PC-9 (cell line): ENCODE results near the gene GPR137.

Experiments
- EZH2 ChIP-seq: fragments of 200-600 bp; sonication (generic); IDR thresholded peaks from 2 replicates; pipeline ENCODE4 v1.8.0; 2017; ENCODE audit warnings: antibody characterized with exemption, low read depth
- TF ChIP-seq, protein P1 (sequence below): fragments of 200-600 bp; sonication (generic); conservative IDR thresholded peaks from 2 replicates; pipeline ENCODE4 v1.6.1; 2017; ENCODE audit warnings: mixed run types, antibody characterized with exemption, mild to moderate bottlenecking, moderate library complexity

DNA sequence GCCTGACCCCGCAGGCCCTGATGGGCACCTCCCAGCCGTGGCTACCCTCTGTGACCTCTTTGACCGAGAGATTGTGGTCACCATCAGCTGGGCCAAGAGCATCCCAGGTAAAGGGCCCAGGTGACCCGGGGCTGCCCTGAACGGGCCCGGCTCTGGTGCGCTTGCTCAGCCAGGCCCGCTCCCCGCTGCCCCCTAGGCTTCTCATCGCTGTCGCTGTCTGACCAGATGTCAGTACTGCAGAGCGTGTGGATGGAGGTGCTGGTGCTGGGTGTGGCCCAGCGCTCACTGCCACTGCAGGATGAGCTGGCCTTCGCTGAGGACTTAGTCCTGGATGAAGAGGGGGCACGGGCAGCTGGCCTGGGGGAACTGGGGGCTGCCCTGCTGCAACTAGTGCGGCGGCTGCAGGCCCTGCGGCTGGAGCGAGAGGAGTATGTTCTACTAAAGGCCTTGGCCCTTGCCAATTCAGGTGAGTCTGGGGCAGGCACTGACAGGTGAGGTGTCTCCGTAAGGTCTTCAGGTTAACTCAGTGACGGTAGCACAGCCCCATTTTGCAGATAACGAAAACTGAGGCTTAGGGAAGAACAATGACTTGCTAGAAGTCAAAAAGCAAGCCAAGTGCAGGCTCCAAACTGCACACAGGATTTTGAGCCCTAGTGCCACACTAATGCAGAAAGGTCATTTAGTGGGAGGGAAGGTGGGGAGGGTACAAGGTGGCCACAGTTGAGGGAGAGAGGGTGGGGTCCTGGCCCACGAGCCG lies 29.3 kb downstream of the GPR137 start:
- TF ChIP-seq EZH2, result no peak
- TF ChIP-seq, protein P1, sequence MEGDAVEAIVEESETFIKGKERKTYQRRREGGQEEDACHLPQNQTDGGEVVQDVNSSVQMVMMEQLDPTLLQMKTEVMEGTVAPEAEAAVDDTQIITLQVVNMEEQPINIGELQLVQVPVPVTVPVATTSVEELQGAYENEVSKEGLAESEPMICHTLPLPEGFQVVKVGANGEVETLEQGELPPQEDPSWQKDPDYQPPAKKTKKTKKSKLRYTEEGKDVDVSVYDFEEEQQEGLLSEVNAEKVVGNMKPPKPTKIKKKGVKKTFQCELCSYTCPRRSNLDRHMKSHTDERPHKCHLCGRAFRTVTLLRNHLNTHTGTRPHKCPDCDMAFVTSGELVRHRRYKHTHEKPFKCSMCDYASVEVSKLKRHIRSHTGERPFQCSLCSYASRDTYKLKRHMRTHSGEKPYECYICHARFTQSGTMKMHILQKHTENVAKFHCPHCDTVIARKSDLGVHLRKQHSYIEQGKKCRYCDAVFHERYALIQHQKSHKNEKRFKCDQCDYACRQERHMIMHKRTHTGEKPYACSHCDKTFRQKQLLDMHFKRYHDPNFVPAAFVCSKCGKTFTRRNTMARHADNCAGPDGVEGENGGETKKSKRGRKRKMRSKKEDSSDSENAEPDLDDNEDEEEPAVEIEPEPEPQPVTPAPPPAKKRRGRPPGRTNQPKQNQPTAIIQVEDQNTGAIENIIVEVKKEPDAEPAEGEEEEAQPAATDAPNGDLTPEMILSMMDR, result no peak; the same call in 1 of the 2 replicates
